Stimulated activated CD4-positive, alpha-beta T cell treated with anti-CD3 and anti-CD28 coated beads, Interleukin-4, amount 100 ng/mL, for 48 hours (primary cell): ENCODE measurements around the gene CDH23.

Experiments
- DNase-seq, 2 donors: peaks; one replicate each; pipeline ENCODE4 v3.0.0-alpha.2; 2020; ENCODE audit warnings: low read depth in 2 of 2

CDH23 gene

GRCh38 chr10:71467161-71467560, 70.4 kb downstream of the CDH23 start:
- no peak for DNase-seq

GRCh38 chr10:71467569-71468362, 71.0 kb downstream of the CDH23 start:
- no peak for DNase-seq

GRCh38 chr10:71468363-71469094, 71.8 kb downstream of the CDH23 start:
- no peak for DNase-seq

GRCh38 chr10:71471006-71471405, 74.3 kb downstream of the CDH23 start:
- DNase-seq = no peak

GRCh38 chr10:71471957-71472365, 75.2 kb downstream of the CDH23 start:
- DNase-seq = no peak

GRCh38 chr10:71472466-71472865, 75.7 kb downstream of the CDH23 start:
- DNase-seq = no peak

GRCh38 chr10:71472912-71473311, 76.2 kb downstream of the CDH23 start:
- no peak for DNase-seq

- no peak for DNase-seq
Observed at GRCh38 chr10:71473671-71474599, 77.2 kb downstream of the CDH23 start.

GRCh38 chr10:71474702-71475242, 78.1 kb downstream of the CDH23 start:
- no peak for DNase-seq

GRCh38 chr10:71475243-71475871, 78.6 kb downstream of the CDH23 start:
- no peak for DNase-seq

GRCh38 chr10:71476228-71477011, 79.7 kb downstream of the CDH23 start:
- no peak for DNase-seq

GRCh38 chr10:71478173-71478572, 81.5 kb downstream of the CDH23 start:
- DNase-seq = no peak

GRCh38 chr10:71478813-71479365, 82.2 kb downstream of the CDH23 start:
- no peak for DNase-seq

- no peak for DNase-seq
Observed at GRCh38 chr10:71479831-71480230, 83.1 kb downstream of the CDH23 start.

GRCh38 chr10:71480662-71481061, 83.9 kb downstream of the CDH23 start:
- no peak for DNase-seq

GRCh38 chr10:71481746-71482410, 85.2 kb downstream of the CDH23 start:
- no peak for DNase-seq

GRCh38 chr10:71482620-71483019, 85.9 kb downstream of the CDH23 start:
- DNase-seq = no peak

GRCh38 chr10:71483135-71483534, 86.4 kb downstream of the CDH23 start:
- DNase-seq = no peak

GRCh38 chr10:71483885-71484751, 87.4 kb downstream of the CDH23 start:
- DNase-seq = no peak
